H9 (cell line): ENCODE data around the gene TMOD1. TPM values are rescaled to one million over a fixed set of nuclear protein-coding genes. Genes with fewer than 3 reads are reported as not detected.

ENCODE experiments used
- DNase-seq: peaks from one replicate; pipeline ENCODE4 v3.0.0-alpha.2; 2017
- H2AFZ ChIP-seq: one replicate; pipeline ENCODE4 v1.6.1; 2013; ENCODE audit warnings: mild to moderate bottlenecking, low read length, control low read depth, moderate library complexity
- H2AK5ac ChIP-seq: 2 replicates; pipeline ENCODE4 v1.6.1; 2013; ENCODE audit warnings: low read length, control low read depth, mixed read lengths; ENCODE audit not compliant: insufficient read length
- H2BK120ac ChIP-seq: one replicate; pipeline ENCODE4 v1.6.1; 2013; ENCODE audit warnings: low read depth, mild to moderate bottlenecking, low read length, control low read depth, inconsistent platforms; ENCODE audit not compliant: poor library complexity, severe bottlenecking
- H2BK12ac ChIP-seq: 2 replicates; pipeline ENCODE4 v1.6.1; 2013; ENCODE audit warnings: low read length, control low read depth, mixed read lengths, low read depth; ENCODE audit not compliant: insufficient read length
- H2BK15ac ChIP-seq: 2 replicates; pipeline ENCODE4 v1.6.1; 2013; ENCODE audit warnings: low read depth, low read length, control low read depth
- H2BK20ac ChIP-seq: one replicate; pipeline ENCODE4 v1.6.1; 2013; ENCODE audit warnings: low read depth, mild to moderate bottlenecking, low read length, control low read depth, inconsistent platforms; ENCODE audit not compliant: poor library complexity, severe bottlenecking
- H2BK5ac ChIP-seq: 2 replicates; pipeline ENCODE4 v1.6.1; 2013; ENCODE audit warnings: low read length, control low read depth, mixed read lengths; ENCODE audit not compliant: insufficient read length
- H3K14ac ChIP-seq: 2 replicates; pipeline ENCODE4 v1.6.1; 2013; ENCODE audit warnings: low read length, control low read depth; ENCODE audit not compliant: insufficient read depth
- H3K18ac ChIP-seq: 2 replicates; pipeline ENCODE4 v1.6.1; 2013; ENCODE audit warnings: low read depth, mild to moderate bottlenecking, mixed read lengths, low read length, control low read depth; ENCODE audit not compliant: insufficient read length
- H3K23ac ChIP-seq: 2 replicates; pipeline ENCODE4 v1.6.1; 2013; ENCODE audit warnings: low read length, control low read depth, mixed read lengths, low read depth; ENCODE audit not compliant: insufficient read length
- H3K23me2 ChIP-seq: 2 replicates; pipeline ENCODE4 v1.6.1; 2013; ENCODE audit warnings: low read depth, mild to moderate bottlenecking, mixed read lengths, low read length, control low read depth; ENCODE audit not compliant: insufficient read length, poor library complexity, severe bottlenecking
- H3K27ac ChIP-seq: 2 replicates; pipeline ENCODE4 v1.5.1; 2013; ENCODE audit warnings: low read length, control low read depth, mixed read lengths, low read depth; ENCODE audit not compliant: insufficient read length
- H3K27me3 ChIP-seq: 2 replicates; pipeline ENCODE4 v1.6.1; 2013; ENCODE audit warnings: low read length, control low read depth, inconsistent platforms; ENCODE audit not compliant: insufficient read depth
- H3K4ac ChIP-seq: 2 replicates; pipeline ENCODE4 v1.6.1; 2013; ENCODE audit warnings: low read depth, mild to moderate bottlenecking, control low read depth, inconsistent platforms, low read length, moderate library complexity
- H3K4me1 ChIP-seq: 2 replicates; pipeline ENCODE4 v1.6.1; 2013; ENCODE audit warnings: low read length, control low read depth, inconsistent platforms; ENCODE audit not compliant: insufficient read depth
- H3K4me2 ChIP-seq: 2 replicates; pipeline ENCODE4 v1.6.1; 2013; ENCODE audit warnings: low read length, control low read depth, mixed read lengths; ENCODE audit not compliant: insufficient read length, insufficient read depth
- H3K56ac ChIP-seq: 2 replicates; pipeline ENCODE4 v1.6.1; 2013; ENCODE audit warnings: low read depth, mild to moderate bottlenecking, mixed read lengths, low read length, control low read depth; ENCODE audit not compliant: insufficient read length
- H3K79me1 ChIP-seq: 2 replicates; pipeline ENCODE4 v1.6.1; 2013; ENCODE audit warnings: low read depth, mild to moderate bottlenecking, moderate library complexity, low read length, control low read depth, inconsistent platforms; ENCODE audit not compliant: insufficient read depth, poor library complexity, severe bottlenecking
- H3K79me2 ChIP-seq: 2 replicates; pipeline ENCODE4 v1.6.1; 2013; ENCODE audit warnings: low read length, control low read depth, inconsistent platforms; ENCODE audit not compliant: insufficient read depth
- H3K9ac ChIP-seq: 2 replicates; pipeline ENCODE4 v1.6.1; 2013; ENCODE audit warnings: low read length, control low read depth, mixed read lengths; ENCODE audit not compliant: insufficient read length; ENCODE audit errors: extremely low read depth
- H3K9me3 ChIP-seq: one replicate; pipeline ENCODE4 v1.6.1; 2013; ENCODE audit warnings: low read depth, low read length, inconsistent platforms; ENCODE audit not compliant: control insufficient read depth
- H3T11ph ChIP-seq: one replicate; pipeline ENCODE4 v1.6.1; 2013; ENCODE audit warnings: mild to moderate bottlenecking, low read length, control low read depth, inconsistent platforms
- H4K20me1 ChIP-seq: one replicate; pipeline ENCODE4 v1.6.1; 2013; ENCODE audit not compliant: control insufficient read depth, insufficient read length, insufficient read depth
- H4K5ac ChIP-seq: 2 replicates; pipeline ENCODE4 v1.6.1; 2013; ENCODE audit warnings: low read depth, mild to moderate bottlenecking, mixed read lengths, low read length, control low read depth; ENCODE audit not compliant: insufficient read length
- H4K8ac ChIP-seq: replicated peaks from 2 replicates; pipeline ENCODE4 v1.6.1; 2013; ENCODE audit warnings: low read length, control low read depth, mixed read lengths, low read depth; ENCODE audit not compliant: insufficient read length
- H4K91ac ChIP-seq: 2 replicates; pipeline ENCODE4 v1.6.1; 2013; ENCODE audit warnings: low read depth, mild to moderate bottlenecking, moderate library complexity, mixed read lengths, low read length, control low read depth; ENCODE audit not compliant: insufficient read length
- H3K27ac Mint-ChIP-seq, 3 experiments: 2 replicates in 2 of 3; 3 replicates in 1 of 3; pipeline ENCODE4 v1.8.0; 2020 to 2021; ENCODE audit warnings: mixed read lengths in 3 of 3, mild to moderate bottlenecking in 1 of 3, moderate library complexity in 1 of 3
- H3K27me3 Mint-ChIP-seq: 2 replicates; pipeline ENCODE4 v1.8.0; 2021; ENCODE audit warnings: low read depth, mild to moderate bottlenecking, moderate library complexity, mixed read lengths
- H3K36me3 Mint-ChIP-seq, 3 experiments: 2 replicates in 2 of 3; 3 replicates in 1 of 3; pipeline ENCODE4 v1.8.0; 2020 to 2021; ENCODE audit warnings: low read depth in 3 of 3, mixed read lengths in 3 of 3; ENCODE audit not compliant: insufficient read depth in 1 of 3
- H3K4me1 Mint-ChIP-seq, 2 experiments: 2 replicates each; pipeline ENCODE4 v1.8.0; 2020; ENCODE audit warnings: mixed read lengths in 2 of 2
- H3K4me3 Mint-ChIP-seq, 2 experiments: 2 replicates in 1 of 2; 3 replicates in 1 of 2; pipeline ENCODE4 v1.8.0; 2020 to 2021; ENCODE audit warnings: mild to moderate bottlenecking in 2 of 2, mixed read lengths in 2 of 2, moderate library complexity in 1 of 2
- H3K9me3 Mint-ChIP-seq, 2 experiments: 2 replicates in 1 of 2; 3 replicates in 1 of 2; pipeline ENCODE4 v1.8.0; 2020; ENCODE audit warnings: mild to moderate bottlenecking in 2 of 2, mixed read lengths in 2 of 2, moderate library complexity in 1 of 2
- WGBS: extraction: QIAGEN DNeasy Blood & Tissue Kit; methylation state at CpG from one replicate; pipeline ENCODE4 v1.1.7; 2013; ENCODE audit warnings: missing lambda C conversion rate, low lambda C conversion rate, mixed read lengths; ENCODE audit not compliant: insufficient read length; ENCODE audit errors: extremely low coverage; 5-methylcytosine and 5-hydroxymethylcytosine counted together
- total RNA-seq: library from RNA; stranded (reverse); gene quantifications from 2 replicates; pipeline ENCODE4 v1.2.1, GENCODE V29; 2021
- TF ChIP-seq, protein P1 (sequence below): fragments of 200-600 bp; sonication (generic); conservative IDR thresholded peaks from 3 replicates; pipeline ENCODE4 v1.8.0; 2021; ENCODE audit warnings: antibody characterized with exemption, mild to moderate bottlenecking

Gene TMOD1
- total RNA-seq, 1 experiment from 2014 or later = 0.98 TPM

- H3K4me1 ChIP-seq = no peaks in the 10 kb centered on the region
- no peak overlapping the region for H4K91ac ChIP-seq
- Mint-ChIP-seq H3K36me3 (peaks cover 13 to 28% (median 27%) of the 10 kb centered on the region in 3 experiments; a peak in 6 of 7 replicates), H3K4me3 (no peak overlapping the region), H3K27ac (peak overlapping the region in 1 of 3 experiments; percentile 15; a peak in 2 of 7 replicates), H3K27me3 (no peaks in the 10 kb centered on the region), H3K4me1 (peaks cover 19 to 21% of the 10 kb centered on the region in 2 experiments), H3K9me3 (no peaks in the 10 kb centered on the region)
- no peak overlapping the region for H4K8ac ChIP-seq
- no peak overlapping the region for H2AK5ac ChIP-seq
- H3K23me2 ChIP-seq = no peaks in the 10 kb centered on the region
- H3T11ph ChIP-seq = no peak overlapping the region
- H3K23ac ChIP-seq = no peak overlapping the region
- no peak overlapping the region for H2BK20ac ChIP-seq
- H4K20me1 ChIP-seq = no peaks in the 10 kb centered on the region
- H3K14ac ChIP-seq = no peak overlapping the region
- no peak overlapping the region for H3K4me2 ChIP-seq
- no peak overlapping the region for H2BK5ac ChIP-seq
- no peaks in the 10 kb centered on the region for H3K9me3 ChIP-seq
- no CpG with 5 or more reads among the region's 2 CpGs for WGBS
- no peak overlapping the region for H3K56ac ChIP-seq
- no peak overlapping the region for H4K5ac ChIP-seq
- no peak overlapping the region for H2BK12ac ChIP-seq
- no peaks in the 10 kb centered on the region for H3K79me1 ChIP-seq
- no peak overlapping the region for H2BK15ac ChIP-seq
- no peak overlapping the region for H3K9ac ChIP-seq
- TF ChIP-seq, protein P1, sequence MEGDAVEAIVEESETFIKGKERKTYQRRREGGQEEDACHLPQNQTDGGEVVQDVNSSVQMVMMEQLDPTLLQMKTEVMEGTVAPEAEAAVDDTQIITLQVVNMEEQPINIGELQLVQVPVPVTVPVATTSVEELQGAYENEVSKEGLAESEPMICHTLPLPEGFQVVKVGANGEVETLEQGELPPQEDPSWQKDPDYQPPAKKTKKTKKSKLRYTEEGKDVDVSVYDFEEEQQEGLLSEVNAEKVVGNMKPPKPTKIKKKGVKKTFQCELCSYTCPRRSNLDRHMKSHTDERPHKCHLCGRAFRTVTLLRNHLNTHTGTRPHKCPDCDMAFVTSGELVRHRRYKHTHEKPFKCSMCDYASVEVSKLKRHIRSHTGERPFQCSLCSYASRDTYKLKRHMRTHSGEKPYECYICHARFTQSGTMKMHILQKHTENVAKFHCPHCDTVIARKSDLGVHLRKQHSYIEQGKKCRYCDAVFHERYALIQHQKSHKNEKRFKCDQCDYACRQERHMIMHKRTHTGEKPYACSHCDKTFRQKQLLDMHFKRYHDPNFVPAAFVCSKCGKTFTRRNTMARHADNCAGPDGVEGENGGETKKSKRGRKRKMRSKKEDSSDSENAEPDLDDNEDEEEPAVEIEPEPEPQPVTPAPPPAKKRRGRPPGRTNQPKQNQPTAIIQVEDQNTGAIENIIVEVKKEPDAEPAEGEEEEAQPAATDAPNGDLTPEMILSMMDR = no peak
- DNase-seq = no peak
- H2BK120ac ChIP-seq = no peak overlapping the region
- peaks cover 19% of the 10 kb centered on the region for H3K79me2 ChIP-seq
- no peak overlapping the region for H3K18ac ChIP-seq
- no peaks in the 10 kb centered on the region for H3K27me3 ChIP-seq
- no peak overlapping the region for H3K4ac ChIP-seq
- H3K27ac ChIP-seq = no peak overlapping the region
- H2AFZ ChIP-seq = no peak overlapping the region
Measured at GRCh38 chr9:97640325-97640724, 138.9 kb downstream of the TMOD1 start.
